Measurements from ENCODE around the gene SLC11A1.

GRCh38 chr2:218357236-218358177, 24.6 kb upstream of the SLC11A1 start:
- TF ChIP-seq BACH2 (CRISPR knock-in tag; IDR thresholded peaks at IDR 0.05; ENCODE audit: borderline replicate concordance) (no peak), RARB (CRISPR knock-in tag; IDR thresholded peaks at IDR 0.05) (no peak), POU6F1 (CRISPR knock-in tag; IDR thresholded peaks at IDR 0.05; ENCODE audit: borderline replicate concordance, low read depth) (no peak), TCF4 (CRISPR knock-in tag; IDR thresholded peaks at IDR 0.05; ENCODE audit: borderline replicate concordance) (no peak), TSHZ2 (CRISPR knock-in tag; IDR thresholded peaks at IDR 0.05) (no peak), PPARA (CRISPR knock-in tag; IDR thresholded peaks at IDR 0.05; ENCODE audit: borderline replicate concordance) (no peak), PATZ1 (CRISPR knock-in tag; IDR thresholded peaks at IDR 0.05; ENCODE audit: borderline replicate concordance) (no peak), ZFP3 (CRISPR knock-in tag; IDR thresholded peaks at IDR 0.05) (no peak), ESRRG (CRISPR knock-in tag; IDR thresholded peaks at IDR 0.05) (no peak), ZNF565 (CRISPR knock-in tag; conservative IDR thresholded peaks at IDR 0.05; ENCODE audit: low read depth) (no peak), ARNTL (CRISPR knock-in tag; IDR thresholded peaks at IDR 0.05; ENCODE audit: borderline replicate concordance, low read depth) (no peak), OSR1 (CRISPR knock-in tag; IDR thresholded peaks at IDR 0.05) (no peak), CSDC2 (CRISPR knock-in tag; IDR thresholded peaks at IDR 0.05) (no peak), TOX (CRISPR knock-in tag; IDR thresholded peaks at IDR 0.05; ENCODE audit: borderline replicate concordance) (no peak)
